UCSD-AML1 (cell line): ENCODE data around the gene AIP.
"Not testable (repeated sequence)": the region's sequence is repeated elsewhere in the genome, so short reads cannot be mapped to it uniquely, and the experiment has no call there.

Experiments
- DNase-seq: peaks from one replicate; lab custom pipeline; 2025; ENCODE audit not compliant: unreplicated experiment; lab: John Stamatoyannopoulos, UW

The AIP gene

DNA sequence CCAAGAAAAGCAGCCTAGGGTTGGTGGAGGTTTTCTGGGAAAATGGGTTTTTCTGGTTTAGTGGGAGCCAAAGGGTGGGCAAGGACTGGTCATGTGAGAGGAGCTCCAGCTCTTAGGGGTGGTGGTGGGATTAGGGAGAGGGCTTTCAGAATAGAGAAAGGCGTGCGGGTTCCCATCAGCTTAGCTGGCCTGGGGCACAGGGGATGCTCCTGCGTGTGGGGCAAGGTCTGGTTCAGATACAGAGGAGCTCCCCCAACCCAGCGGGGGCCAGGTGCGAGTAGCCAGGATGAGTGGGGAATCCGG lies 14.4 kb upstream of the AIP start:
- no peak for DNase-seq

GRCh38 chr11:67468759-67469507 lies 13.9 kb upstream of the AIP start, which contains the start of gene TMEM134:
TSS of gene TMEM134 (minus strand) at chr11:67469251. CDS start at chr11:67469192, 59 bp downstream.
- DNase-seq: peak; percentile 92

DNA sequence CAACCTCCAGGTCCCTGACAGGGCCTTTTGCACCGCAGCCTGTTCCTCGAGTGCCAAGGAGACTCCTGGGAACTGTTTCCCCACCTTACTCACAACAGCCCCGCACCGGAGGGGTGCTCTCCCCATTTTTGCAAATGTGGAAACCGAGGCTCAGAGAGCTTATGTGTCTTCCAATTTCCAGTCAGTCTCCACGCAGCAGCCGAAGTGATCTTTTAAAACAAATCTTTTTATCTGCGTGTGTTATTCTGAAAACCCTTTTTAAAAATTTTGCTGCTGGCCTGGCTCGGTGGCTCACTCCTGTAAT lies 13.4 kb upstream of the AIP start:
- DNase-seq: no peak

- DNase-seq: no peak
Observed at GRCh38 chr11:67470337-67471002, 12.4 kb upstream of the AIP start.

DNA sequence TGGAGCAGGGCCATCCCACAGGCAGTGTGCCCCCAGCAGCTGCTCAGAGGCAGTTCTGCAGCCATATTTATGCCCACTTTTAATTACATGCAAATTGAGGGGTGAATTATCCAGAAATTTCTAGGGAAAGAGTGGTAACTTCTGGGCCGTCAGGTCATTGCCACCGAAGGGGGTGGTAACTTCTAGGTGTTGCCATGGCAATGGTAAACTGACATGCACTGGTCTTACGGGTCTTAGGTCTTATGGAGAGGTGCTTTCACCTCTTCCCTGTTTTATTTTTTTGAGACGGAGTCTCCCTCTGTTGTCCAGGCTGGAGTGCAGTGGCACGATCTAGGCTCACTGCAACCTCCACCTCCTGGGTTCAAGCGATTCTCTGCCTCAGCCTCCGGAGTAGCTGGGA lies 9.9 kb upstream of the AIP start:
- no peak for DNase-seq

DNA sequence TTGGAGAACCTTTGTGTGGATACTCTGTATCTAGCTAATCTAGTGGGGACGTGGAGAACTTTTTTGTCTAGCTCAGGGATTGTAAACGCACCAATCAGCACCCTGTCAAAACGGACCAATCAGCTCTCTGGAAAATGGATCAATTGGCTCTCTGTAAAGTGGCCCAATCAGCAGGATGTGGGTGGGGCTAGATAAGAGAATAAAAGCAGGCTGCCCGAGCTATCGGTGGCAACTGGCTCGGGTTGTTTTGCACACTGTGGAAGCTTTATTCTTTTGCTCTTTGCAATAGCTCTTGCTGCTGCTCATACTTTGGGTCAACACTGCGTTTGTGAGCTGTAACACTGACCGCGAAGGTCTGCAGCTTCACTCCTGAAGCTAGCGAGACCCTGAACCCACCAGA lies 6.1 kb upstream of the AIP start:
- not testable (repeated sequence) for DNase-seq

DNA sequence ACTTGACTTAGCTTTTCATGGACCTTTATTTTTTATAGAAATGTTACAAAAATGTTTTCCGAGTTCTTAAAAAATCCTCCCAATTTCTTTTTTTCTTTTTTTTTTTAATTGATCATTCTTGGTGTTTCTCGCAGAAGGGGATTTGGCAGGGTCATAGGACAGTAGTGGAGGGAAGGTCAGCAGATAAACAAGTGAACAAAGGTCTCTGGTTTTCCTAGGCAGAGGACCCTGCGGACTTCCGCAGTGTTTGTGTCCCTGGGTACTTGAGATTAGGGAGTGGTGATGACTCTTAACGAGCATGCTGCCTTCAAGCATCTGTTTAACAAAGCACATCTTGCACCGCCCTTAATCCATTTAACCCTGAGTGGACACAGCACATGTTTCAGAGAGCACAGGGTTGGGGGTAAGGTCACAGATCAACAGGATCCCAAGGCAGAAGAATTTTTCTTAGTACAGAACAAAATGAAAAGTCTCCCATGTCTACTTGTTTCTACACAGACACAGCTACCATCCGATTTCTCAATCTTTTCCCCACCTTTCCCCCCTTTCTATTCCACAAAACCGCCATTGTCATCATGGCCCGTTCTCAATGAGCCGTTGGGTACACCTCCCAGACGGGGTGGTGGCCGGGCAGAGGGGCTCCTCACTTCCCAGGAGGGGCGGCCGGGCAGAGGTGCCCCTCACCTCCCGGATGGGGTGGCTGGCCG lies 5.3 kb upstream of the AIP start:
- not testable (repeated sequence) for DNase-seq

- DNase-seq: no peak
Observed at GRCh38 chr11:67482275-67482826, 475 bp upstream of the AIP start.

GRCh38 chr11:67483831-67484665 lies 1.2 kb downstream of the AIP start:
- no peak for DNase-seq

- DNase-seq: peak; percentile 45
Observed at GRCh38 chr11:67484847-67485311, 2.1 kb downstream of the AIP start.

DNA sequence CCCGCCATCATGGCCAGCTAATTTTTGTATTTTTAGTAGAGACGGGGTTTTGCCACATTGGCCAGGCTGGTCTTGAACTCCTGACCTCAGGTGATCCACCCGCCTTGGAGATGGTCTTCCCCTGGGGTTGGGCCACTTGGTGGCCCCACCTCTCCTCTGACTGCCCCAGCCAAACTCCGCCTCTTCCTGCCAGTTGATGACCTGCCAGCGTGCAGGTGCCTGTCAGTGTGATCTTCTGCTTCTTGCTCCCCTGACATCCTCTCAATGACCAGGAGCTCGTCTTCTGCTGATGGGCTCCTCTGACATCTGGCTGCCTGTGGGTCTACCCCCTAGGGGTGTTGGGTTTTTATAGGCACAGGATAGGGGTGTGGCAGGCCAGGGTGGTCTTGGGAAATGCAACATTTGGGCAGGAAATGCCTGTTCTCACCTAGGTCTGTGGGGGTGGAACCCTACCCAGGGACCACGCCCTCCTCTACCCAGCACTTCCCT lies 3.1 kb downstream of the AIP start:
- DNase-seq: not testable (repeated sequence)

DNA sequence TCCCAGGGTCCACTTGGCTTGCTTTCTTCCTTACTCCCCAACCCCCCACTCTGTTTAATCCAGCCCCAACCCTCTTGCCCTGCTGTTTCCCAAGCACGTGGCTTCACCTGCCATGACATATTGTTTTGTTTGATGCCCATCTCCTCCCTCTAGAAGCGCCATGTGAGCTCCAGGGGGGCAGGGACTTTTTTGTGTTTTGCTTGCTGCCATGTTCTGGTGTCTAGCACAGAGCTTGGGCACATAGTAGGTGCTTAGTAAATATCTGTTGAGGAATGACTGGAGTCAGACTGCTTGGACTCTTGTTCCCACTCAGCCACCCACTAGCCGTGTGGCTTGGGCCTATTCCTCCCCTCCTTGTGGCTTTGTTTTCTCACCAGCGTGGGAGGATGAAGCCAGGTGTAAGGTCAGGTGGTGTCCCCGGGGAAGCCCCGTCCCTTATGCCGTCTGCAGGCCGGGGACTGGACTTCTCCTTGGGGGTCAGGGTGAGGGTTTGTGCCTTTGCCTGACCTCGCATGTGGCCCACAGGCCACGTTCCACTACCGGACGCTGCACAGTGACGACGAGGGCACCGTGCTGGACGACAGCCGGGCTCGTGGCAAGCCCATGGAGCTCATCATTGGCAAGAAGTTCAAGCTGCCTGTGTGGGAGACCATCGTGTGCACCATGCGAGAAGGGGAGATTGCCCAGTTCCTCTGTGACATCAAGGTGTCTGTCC lies 3.8 kb downstream of the AIP start:
- no peak for DNase-seq

- DNase-seq: no peak
Observed at GRCh38 chr11:67489203-67489884, 6.5 kb downstream of the AIP start.

DNA sequence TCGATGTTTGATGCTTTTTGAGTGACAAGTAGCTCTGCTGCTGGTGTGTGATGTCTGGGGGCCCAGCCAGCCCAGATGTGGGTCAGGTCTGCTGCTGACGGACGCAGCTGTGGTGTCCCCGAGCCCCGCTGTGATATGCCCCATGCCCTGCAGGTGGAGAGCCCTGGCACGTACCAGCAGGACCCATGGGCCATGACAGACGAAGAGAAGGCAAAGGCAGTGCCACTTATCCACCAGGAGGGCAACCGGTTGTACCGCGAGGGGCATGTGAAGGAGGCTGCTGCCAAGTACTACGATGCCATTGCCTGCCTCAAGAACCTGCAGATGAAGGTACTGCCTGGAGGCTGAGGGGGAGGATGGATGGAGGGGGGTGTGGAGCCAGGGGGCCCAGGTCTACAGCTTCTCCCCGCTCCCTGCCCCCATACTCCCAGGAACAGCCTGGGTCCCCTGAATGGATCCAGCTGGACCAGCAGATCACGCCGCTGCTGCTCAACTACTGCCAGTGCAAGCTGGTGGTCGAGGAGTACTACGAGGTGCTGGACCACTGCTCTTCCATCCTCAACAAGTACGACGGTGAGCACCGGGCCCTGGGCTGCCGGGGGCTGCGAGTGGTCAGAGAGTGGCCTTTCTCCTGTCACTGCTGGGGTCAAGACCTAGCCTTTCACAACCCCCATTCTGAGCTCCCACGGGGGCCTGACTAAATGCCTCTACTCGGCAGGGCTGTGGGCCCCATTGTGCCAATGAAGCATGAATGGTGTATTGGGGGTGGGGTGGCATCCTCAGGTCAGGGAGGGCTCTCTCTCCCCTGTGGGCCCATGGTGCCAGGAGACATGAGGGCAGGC lies 7.3 kb downstream of the AIP start:
- DNase-seq: no peak

DNA sequence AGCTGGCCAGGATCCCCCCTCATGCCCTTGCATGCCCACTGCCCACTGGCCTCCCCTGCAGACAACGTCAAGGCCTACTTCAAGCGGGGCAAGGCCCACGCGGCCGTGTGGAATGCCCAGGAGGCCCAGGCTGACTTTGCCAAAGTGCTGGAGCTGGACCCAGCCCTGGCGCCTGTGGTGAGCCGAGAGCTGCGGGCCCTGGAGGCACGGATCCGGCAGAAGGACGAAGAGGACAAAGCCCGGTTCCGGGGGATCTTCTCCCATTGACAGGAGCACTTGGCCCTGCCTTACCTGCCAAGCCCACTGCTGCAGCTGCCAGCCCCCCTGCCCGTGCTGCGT lies 7.9 kb downstream of the AIP start:
- no peak for DNase-seq

GRCh38 chr11:67491276-67492068 lies 8.6 kb downstream of the AIP start:
- no peak for DNase-seq

- no peak for DNase-seq
Observed at GRCh38 chr11:67492069-67492727, 9.4 kb downstream of the AIP start.
